ENCODE data around the gene RPAP3.

- TF ChIP-seq EZH2 (IDR thresholded peaks at IDR 0.05; ENCODE audit: low read length), result no peak
- TF ChIP-seq CTCF (optimal IDR thresholded peaks at IDR 0.05 in 1 of 3, IDR thresholded peaks at IDR 0.05 in 1 of 3, conservative IDR thresholded peaks at IDR 0.05 in 1 of 3; ENCODE audit: extremely low read depth in 1 of 3, insufficient read depth in 2 of 3, low read length in 3 of 3), result no peak
Observed at GRCh38 chr12:47714826-47715386, 9.1 kb upstream of the RPAP3 start.

Data from keratinocyte (primary cell).